Fibroblast of villous mesenchyme (primary cell): ENCODE results near the gene VPS26B. TPM values are rescaled to one million over a fixed set of nuclear protein-coding genes. Genes with fewer than 3 reads are reported as not detected.

Experiments used
- DNase-seq: peaks from one replicate; pipeline ENCODE4 v3.0.0-alpha.2; 2010; ENCODE audit warnings: low read depth
- H3K4me3 ChIP-seq: 2 replicates; pipeline ENCODE4 v1.5.1; 2011; ENCODE audit warnings: low read depth, mild to moderate bottlenecking, low read length
- CTCF ChIP-seq: IDR thresholded peaks from 2 replicates; pipeline ENCODE4 v1.5.1; 2012; ENCODE audit warnings: low read depth, mild to moderate bottlenecking, low read length; ENCODE audit not compliant: insufficient read depth
- total RNA-seq: library from RNA; depleted of rRNA; stranded (reverse); fragments of >200 nt; gene quantifications from 2 replicates; pipeline ENCODE4 v1.2.3, GENCODE V29; 2012

The VPS26B gene
- total RNA-seq, 1 donor = 41.5 TPM

- peak; percentile 66 for DNase-seq
- no peak overlapping the region for H3K4me3 ChIP-seq
- no peak for TF ChIP-seq CTCF
These were observed 48.2 kb downstream of the VPS26B start for GRCh38 chr11:134272381-134273316.

- DNase-seq = no peak
- TF ChIP-seq CTCF = no peak
- H3K4me3 ChIP-seq = no peak overlapping the region
These were observed 48.8 kb downstream of the VPS26B start for GRCh38 chr11:134273317-134273712.

GRCh38 chr11:134275188-134275533, 50.7 kb downstream of the VPS26B start:
- no peak for TF ChIP-seq CTCF
- no peak for DNase-seq
- H3K4me3 ChIP-seq = no peak overlapping the region

GRCh38 chr11:134275534-134276395, 51.3 kb downstream of the VPS26B start, which contains the start of gene GLB1L3:
GLB1L3 (plus strand) TSS chr11:134276379; CDS start chr11:134276741, 362 bp downstream.
- TF ChIP-seq CTCF = peak; percentile 38
- DNase-seq = no peak
- peak within 1 kb of the TSS; percentile 30 for H3K4me3 ChIP-seq

GRCh38 chr11:134276396-134277182, 52.1 kb downstream of the VPS26B start:
- peak overlapping the region; percentile 30 for H3K4me3 ChIP-seq
- no peak for TF ChIP-seq CTCF
- no peak for DNase-seq

- DNase-seq = no peak
- H3K4me3 ChIP-seq = no peak overlapping the region
- no peak for TF ChIP-seq CTCF
These were observed 52.9 kb downstream of the VPS26B start for GRCh38 chr11:134277183-134278001.
